A549 treated with ZK216348 at 1 μM for 4 hours (cell line): Measurements from ENCODE around the gene GNAT2. TPM values are rescaled to one million over a fixed set of nuclear protein-coding genes. Genes with fewer than 3 reads are reported as not detected.

Experiments used
- total RNA-seq: library from RNA; stranded (reverse); fragments of 200-300 nt; extraction: Qiagen RNA extraction; gene quantifications from 5 replicates; pipeline ENCODE4 v1.2.3, GENCODE V29; 2022; ENCODE audit warnings: low read depth

The GNAT2 gene
- total RNA-seq: 0.15 to 0.16 TPM in 2 of 5 replicates, not detected in the others

DNA sequence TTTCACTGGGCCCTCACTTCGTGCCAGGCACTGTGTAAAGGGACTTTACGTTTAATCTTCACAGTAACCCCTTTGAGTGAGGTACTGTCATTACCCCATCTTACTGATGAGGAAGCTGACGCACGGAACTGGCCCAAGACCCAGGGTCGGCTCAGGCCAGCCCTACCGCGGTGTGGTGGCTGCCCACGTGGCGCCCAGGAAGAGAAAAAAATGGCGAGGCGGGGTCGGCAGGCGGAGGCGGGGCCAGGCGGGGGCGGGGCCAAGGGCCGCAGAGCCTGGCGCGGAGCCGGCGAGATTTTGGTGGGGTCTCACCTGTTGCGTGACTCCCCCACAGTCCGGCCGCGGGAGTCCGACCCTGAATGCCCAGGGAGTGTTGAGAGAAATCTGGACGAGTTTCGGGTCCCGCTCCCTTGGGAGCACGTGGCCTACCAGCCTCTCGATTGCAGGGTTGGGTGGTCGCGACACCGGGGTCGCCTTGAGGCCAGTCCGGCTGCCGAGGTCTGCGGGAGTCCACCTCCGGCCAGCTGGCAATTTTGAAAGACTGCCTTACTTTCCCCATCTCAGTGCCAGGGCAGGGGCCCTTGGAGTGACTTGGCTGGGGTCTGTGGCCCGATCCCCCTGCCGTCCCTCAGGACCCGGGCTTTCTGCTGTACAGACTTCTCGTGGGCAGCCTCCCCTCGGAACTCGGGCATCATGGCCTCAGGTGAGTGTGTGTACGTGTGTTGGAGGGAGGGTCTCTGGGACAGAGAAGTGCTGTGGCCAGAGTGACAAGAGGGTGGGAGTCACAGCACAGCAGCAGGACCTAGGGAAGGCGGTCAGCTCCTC is at the start of gene GNAT2, which contains the start of gene AMPD2:
Gene GNAT2 (minus strand): TSS at position 41 of the 825 bp plus-strand sequence. CDS start 6,746 bp downstream, outside the sequence.
Gene AMPD2 (plus strand): TSS at position 262 of the 825 bp plus-strand sequence. CDS start 1,339 bp downstream, outside the sequence.

DNA sequence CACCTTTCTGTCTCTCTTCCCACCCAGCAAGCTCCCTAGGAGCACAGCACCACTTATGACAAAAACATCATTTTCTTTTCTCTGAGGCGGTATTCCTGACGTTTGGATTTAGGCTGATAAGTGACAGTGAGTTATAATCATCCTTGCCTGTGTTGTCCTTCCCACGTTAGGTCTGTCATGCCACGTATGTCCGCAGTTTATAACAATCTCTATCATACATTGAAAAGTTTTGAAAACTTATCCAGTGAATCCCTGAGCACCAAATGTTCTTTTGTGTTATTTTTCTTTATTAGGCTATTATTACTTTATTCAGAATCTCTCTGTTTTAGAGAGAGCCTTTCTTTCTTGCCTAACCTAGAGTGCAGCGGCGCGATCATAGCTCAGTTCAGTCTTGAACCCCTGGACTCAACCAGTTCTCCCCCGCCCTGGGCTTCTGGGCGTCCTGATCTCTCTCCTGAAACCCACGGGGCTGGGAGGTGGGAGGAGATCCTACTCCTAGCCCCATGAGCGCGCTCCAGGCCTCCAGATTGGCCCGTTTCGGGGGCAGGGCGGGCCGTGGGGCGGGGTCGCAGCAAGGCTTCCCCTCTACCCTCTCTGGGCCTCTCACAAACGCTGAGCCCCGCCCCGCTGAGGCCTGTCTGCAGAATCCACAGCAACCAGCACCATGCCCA is 48.2 kb upstream of the GNAT2 start, which contains the start of gene GSTM2:
Gene GSTM2 (plus strand): TSS at position 606 of the 671 bp plus-strand sequence. CDS start 59 bp downstream, at position 665.

DNA sequence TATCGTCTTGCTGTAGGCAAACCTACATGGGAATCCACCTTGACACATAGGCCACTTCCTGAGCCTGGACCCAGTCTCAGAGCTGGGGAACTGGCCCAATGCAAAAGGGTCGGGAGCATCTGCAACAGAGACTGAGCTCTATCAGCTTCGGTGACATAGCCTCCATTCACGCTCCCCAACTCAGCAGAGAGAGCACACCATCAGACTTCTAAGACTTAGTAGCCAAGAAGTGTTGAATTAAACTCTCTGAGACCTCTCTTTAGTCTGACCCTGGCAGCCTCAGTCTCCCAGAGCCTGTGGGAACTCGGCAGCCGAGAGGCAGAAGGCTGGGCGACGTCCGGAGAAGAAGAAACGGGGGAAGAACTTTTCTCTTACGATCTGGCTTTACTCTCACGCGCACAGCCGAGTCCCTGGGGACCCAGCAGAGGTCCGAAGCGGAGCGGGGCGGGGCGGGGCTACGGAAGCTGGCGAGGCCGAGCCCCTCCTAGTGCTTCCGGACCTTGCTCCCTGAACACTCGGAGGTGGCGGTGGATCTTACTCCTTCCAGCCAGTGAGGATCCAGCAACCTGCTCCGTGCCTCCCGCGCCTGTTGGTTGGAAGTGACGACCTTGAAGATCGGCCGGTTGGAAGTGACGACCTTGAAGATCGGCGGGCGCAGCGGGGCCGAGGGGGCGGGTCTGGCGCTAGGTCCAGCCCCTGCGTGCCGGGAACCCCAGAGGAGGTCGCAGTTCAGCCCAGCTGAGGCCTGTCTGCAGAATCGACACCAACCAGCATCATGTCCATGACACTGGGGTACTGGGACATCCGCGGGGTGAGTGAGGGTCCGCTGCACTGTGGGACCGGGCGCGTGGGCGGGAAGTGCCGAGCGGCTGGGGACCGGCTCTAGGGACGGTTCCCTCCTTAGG is 36.5 kb upstream of the GNAT2 start, which contains the start of gene GSTM4:
Gene GSTM4 (plus strand): TSS at position 485 of the 905 bp plus-strand sequence. CDS start 291 bp downstream, at position 776.

Other genes with a start within 250 kb of the GNAT2 start
- gene SORT1, start 221.7 kb downstream of the GNAT2 start, total RNA-seq: 3.0 to 4.9 TPM (median 3.9 TPM) in 5 replicates
- gene PSMA5, start 193.2 kb downstream of the GNAT2 start, total RNA-seq: 100 to 110 TPM (median 104 TPM) in 5 replicates
- gene SYPL2, start 153.1 kb downstream of the GNAT2 start, total RNA-seq: 0.07 to 0.18 TPM (median 0.08 TPM) in 5 replicates
- gene ATXN7L2, start 135.7 kb downstream of the GNAT2 start, total RNA-seq: 0.92 to 2.7 TPM (median 2.5 TPM) in 5 replicates
- 3.6 to 6.1 TPM (median 5.0 TPM) in 5 replicates for gene CYB561D1, start 125.5 kb downstream of the GNAT2 start, total RNA-seq
- gene AMIGO1, start 109.9 kb downstream of the GNAT2 start, total RNA-seq: 1.1 to 1.6 TPM (median 1.1 TPM) in 5 replicates
- gene GPR61, start 79.7 kb downstream of the GNAT2 start, total RNA-seq: not detected in 5 replicates
- 3.4 to 5.6 TPM (median 5.1 TPM) in 5 replicates for gene GNAI3, start 71.0 kb downstream of the GNAT2 start, total RNA-seq
- 14.0 to 28.0 TPM (median 26.6 TPM) in 5 replicates for gene AMPD2, start 221 bp upstream of the GNAT2 start, total RNA-seq
- gene GSTM4, start 36.5 kb upstream of the GNAT2 start, total RNA-seq: 8.8 to 11.2 TPM (median 9.2 TPM) in 5 replicates
- gene GSTM2, start 48.4 kb upstream of the GNAT2 start, total RNA-seq: 3.5 to 4.6 TPM (median 4.0 TPM) in 5 replicates
- gene GSTM1, start 68.2 kb upstream of the GNAT2 start, total RNA-seq: 0.35 TPM in 1 of 5 replicates, not detected in the others
- gene GSTM5, start 92.6 kb upstream of the GNAT2 start, total RNA-seq: not detected in 5 replicates
- 23.5 to 35.1 TPM (median 25.8 TPM) in 5 replicates for gene GSTM3, start 121.4 kb upstream of the GNAT2 start, total RNA-seq
- 0.41 to 1.4 TPM (median 0.79 TPM) in 5 replicates for gene EPS8L3, start 144.3 kb upstream of the GNAT2 start, total RNA-seq